ENCODE results near the gene OSBPL1A. TPM values are rescaled to one million over a fixed set of nuclear protein-coding genes. Genes with fewer than 3 reads are reported as not detected.

Gene OSBPL1A
- total and polyA plus RNA-seq, 2 of the 8 experiments (the other 6 are each of a cell fraction or from before 2014, with no cell fraction given): 53.2 to 74.9 TPM

GRCh38 chr18:24414349-24415003 lies 16.9 kb upstream of the OSBPL1A start:
- no peak overlapping the region for H3K56ac ChIP-seq (replicated peaks; ENCODE audit: insufficient read length, low read depth, low read length)
- no peaks in the 10 kb centered on the region for H4K20me1 ChIP-seq (replicated peaks in 1 of 2; ENCODE audit: control insufficient read depth in 1 of 2, insufficient read depth in 2 of 2, low read length in 2 of 2)
- no peaks in the 10 kb centered on the region for H3K36me3 ChIP-seq (ENCODE audit: control insufficient read depth in 2 of 4, insufficient read depth in 4 of 4, low read length in 3 of 4)
- 83% methylated on average over 3 of the region's 3 CpGs; no CpG with 5 or more reads in 1 of the 2 experiments for WGBS, 2 experiments (ENCODE audit: extremely low coverage in 1 of 2, insufficient coverage in 1 of 2, insufficient read length in 1 of 2, insufficient replicate concordance in 2 of 2, low coverage in 1 of 2, low lambda C conversion rate in 2 of 2, missing lambda C conversion rate in 1 of 2)
- POLR2A ChIA-PET (ENCODE audit: partially characterized antibody): interaction anchor here (2.0 kb wide), 1 partner anchor 12 kb away, joined by 8 read pairs; the partner anchor contains the start of gene IMPACT
- no peak overlapping the region for H4K91ac ChIP-seq (replicated peaks; ENCODE audit: insufficient read length, low read length)
- FAIRE-seq (no peak), DNase-seq (ENCODE audit: low read depth in 1 of 2, low spot score in 2 of 2) (no peak)
- H3K14ac ChIP-seq (ENCODE audit: insufficient read length): no peak overlapping the region
- H3K4ac ChIP-seq (replicated peaks; ENCODE audit: insufficient read length, low read depth, low read length): no peak overlapping the region
- no peak overlapping the region for H2AK5ac ChIP-seq (ENCODE audit: low read depth, low read length)
- no peaks in the 10 kb centered on the region for H3K79me2 ChIP-seq (ENCODE audit: control insufficient read depth in 1 of 2, insufficient read depth in 2 of 2, low read length in 2 of 2)
- H3K4me1 ChIP-seq (replicated peaks in 1 of 4; ENCODE audit: control insufficient read depth in 3 of 4, insufficient read depth in 4 of 4, low read length in 3 of 4): peaks cover 0 to 4% (median 0%) of the 10 kb centered on the region in 4 experiments; a peak in 1 of 7 replicates
- no peaks in the 10 kb centered on the region for H3K79me1 ChIP-seq (ENCODE audit: low read depth, low read length)
- H2BK5ac ChIP-seq (ENCODE audit: low read depth, low read length): no peak overlapping the region
- no peak overlapping the region for H2BK20ac ChIP-seq (ENCODE audit: low read length)
- H2AFZ ChIP-seq (ENCODE audit: low read length): no peak overlapping the region
- no peak overlapping the region for H4K5ac ChIP-seq (ENCODE audit: insufficient read length, low read depth, low read length)
- no peak overlapping the region for H3K4me2 ChIP-seq (ENCODE audit: insufficient read depth in 1 of 2, low read depth in 2 of 2, low read length in 2 of 2)
- H3K27me3 ChIP-seq (replicated peaks in 1 of 4; ENCODE audit: control insufficient read depth in 3 of 4, extremely low read depth in 1 of 4, insufficient read depth in 3 of 4, low read length in 3 of 4): no peaks in the 10 kb centered on the region
- no peak overlapping the region for H2BK12ac ChIP-seq (ENCODE audit: low read depth, low read length)
- no peak overlapping the region for H3K4me3 ChIP-seq (ENCODE audit: extremely low read depth in 1 of 4, insufficient read depth in 2 of 4, low read depth in 3 of 4, low read length in 4 of 4)
- CTCF ChIA-PET (ENCODE audit: partially characterized antibody): interaction anchor here (0.6 to 6.4 kb wide), 10 partner anchors 15 to 325 kb away, joined by 3 to 107 read pairs (median 4); no protein-coding TSS in a partner anchor
- no peak overlapping the region for H3K27ac ChIP-seq (ENCODE audit: low read depth, low read length)
- no peak overlapping the region for H4K8ac ChIP-seq (ENCODE audit: extremely low read depth, insufficient read depth, low read length)
- no peak overlapping the region for H3K18ac ChIP-seq (ENCODE audit: extremely low read depth, low read length)
- H3K23ac ChIP-seq (ENCODE audit: insufficient read length): no peak overlapping the region
- no peak overlapping the region for H2BK120ac ChIP-seq (replicated peaks; ENCODE audit: low read depth, low read length)
- no peak overlapping the region for H2BK15ac ChIP-seq (ENCODE audit: low read length)
- no peak overlapping the region for H3K9ac ChIP-seq (replicated peaks in 1 of 4; ENCODE audit: extremely low read depth in 1 of 4, low read depth in 3 of 4, low read length in 3 of 4)
- no peaks in the 10 kb centered on the region for H3K23me2 ChIP-seq (ENCODE audit: low read depth, low read length)
- no peaks in the 10 kb centered on the region for H3K9me3 ChIP-seq (ENCODE audit: insufficient read depth in 2 of 2, low read depth in 1 of 2, low read length in 1 of 2)
- TF ChIP-seq TAF1 (IDR thresholded peaks at IDR 0.05; ENCODE audit: low read depth, low read length): no peak
- TF ChIP-seq NANOG (IDR thresholded peaks at IDR 0.05; ENCODE audit: insufficient read depth, low read depth, low read length, poor library complexity, severe bottlenecking): no peak
- no peak for TF ChIP-seq BCL11A (IDR thresholded peaks at IDR 0.05; ENCODE audit: low read depth in 2 of 2, low read length in 2 of 2)
- no peak for TF ChIP-seq SUZ12 (IDR thresholded peaks at IDR 0.05; ENCODE audit: low read length)
- no peak for TF ChIP-seq CBX5 (IDR thresholded peaks at IDR 0.05; ENCODE audit: low read depth, low read length)
